Measurements from ENCODE around the gene RLIM.

RLIM gene

GRCh38 chrX:74536152-74536831 lies 78.1 kb downstream of the RLIM start:
- DNase-seq (ENCODE audit: low read depth, low spot score): peak; percentile 41

DNA sequence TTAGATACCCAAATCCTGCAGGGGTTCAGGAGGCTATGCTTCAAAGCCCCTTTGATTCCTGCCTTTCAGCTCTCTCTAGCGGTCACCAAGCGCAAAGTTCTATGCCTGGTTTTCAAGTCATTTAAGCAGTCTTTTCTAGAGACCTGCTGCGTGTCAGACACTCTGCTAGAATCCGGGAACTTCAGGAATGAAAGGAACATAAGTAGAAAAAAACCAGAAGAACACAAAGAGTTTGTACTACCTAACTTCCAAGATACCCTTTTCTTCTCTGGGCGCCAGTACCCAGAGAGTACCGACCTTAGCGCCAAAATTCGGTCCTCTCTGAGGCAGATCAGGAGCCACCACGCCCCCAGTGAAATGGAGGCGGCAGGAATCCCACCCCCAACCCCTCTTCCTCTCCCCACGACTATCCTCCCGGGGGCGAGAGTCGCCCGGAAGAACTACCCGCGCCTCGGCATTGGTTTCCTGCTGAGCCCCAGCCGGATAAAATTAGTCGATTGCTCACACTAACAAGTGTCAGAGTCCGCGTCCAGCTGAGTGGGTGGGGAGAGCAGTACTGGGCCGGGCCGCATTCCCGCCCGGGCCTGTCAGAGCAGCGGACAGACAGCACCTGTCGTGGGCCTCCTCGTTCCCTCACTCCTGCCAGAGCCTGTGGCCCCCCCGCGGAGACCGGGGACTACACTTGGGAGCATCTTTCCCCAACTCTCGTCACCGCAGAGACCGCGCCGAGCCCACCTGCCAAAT lies 78.8 kb downstream of the RLIM start:
- no peak for DNase-seq (ENCODE audit: low read depth, low spot score)

Measured in smooth muscle cell of the brain vasculature (primary cell).